ENCODE measurements around the gene ASMT.

GRCh38 chrX:1584237-1585011, 30.4 kb upstream of the ASMT start:
- TF ChIP-seq CTCF (IDR thresholded peaks at IDR 0.05) (no peak), POLR2A (IDR thresholded peaks at IDR 0.05) (no peak)
